ENCODE results near the gene ATXN7L2.

- no peak for TF ChIP-seq CTCF (IDR thresholded peaks at IDR 0.05; ENCODE audit: low read depth, low read length)
- no peak for TF ChIP-seq POLR2A (IDR thresholded peaks at IDR 0.05; ENCODE audit: extremely low read depth, insufficient read length)
- no peak for TF ChIP-seq MYC (IDR thresholded peaks at IDR 0.05; ENCODE audit: low read depth, low read length)
Measured at GRCh38 chr1:109466125-109466451, 17.6 kb upstream of the ATXN7L2 start.
